Mucosa of rectum (tissue), 2 donors: ENCODE results near the gene DNM3.
"Not testable (repeated sequence)": the region's sequence is repeated elsewhere in the genome, so short reads cannot be mapped to it uniquely, and the experiment has no call there.

Experiments
- H3K27ac ChIP-seq, 2 donors: one replicate each; pipeline ENCODE4 v1.7.0; 2013; ENCODE audit warnings: inconsistent platforms in 2 of 2, low read depth in 2 of 2, low read length in 2 of 2
- H3K27me3 ChIP-seq, 2 donors: one replicate each; pipeline ENCODE4 v1.7.0; 2013; ENCODE audit warnings: low read length in 2 of 2; ENCODE audit not compliant: control insufficient read depth in 2 of 2, insufficient read depth in 2 of 2
- H3K36me3 ChIP-seq, 2 donors: one replicate each; pipeline ENCODE4 v1.7.0; 2013; ENCODE audit warnings: low read length in 2 of 2; ENCODE audit not compliant: control insufficient read depth in 2 of 2, insufficient read depth in 2 of 2
- H3K4me1 ChIP-seq, 2 donors: one replicate each; pipeline ENCODE4 v1.7.0; 2013; ENCODE audit warnings: low read length in 2 of 2, mild to moderate bottlenecking in 1 of 2; ENCODE audit not compliant: control insufficient read depth in 2 of 2, insufficient read depth in 2 of 2
- H3K4me3 ChIP-seq, 2 donors: one replicate each; pipeline ENCODE4 v1.7.0; 2013; ENCODE audit warnings: low read length in 2 of 2
- H3K9ac ChIP-seq, 2 donors: one replicate each; pipeline ENCODE4 v1.7.0; 2013; ENCODE audit warnings: low read length in 2 of 2, low read depth in 1 of 2, mild to moderate bottlenecking in 1 of 2
- H3K9me3 ChIP-seq, 2 donors: one replicate each; pipeline ENCODE4 v1.7.0; 2013; ENCODE audit warnings: low read length in 2 of 2; ENCODE audit not compliant: control insufficient read depth in 2 of 2
- donor health status: healthy.
- donor health status: Normal muscosa, but diverticular disease.

The DNM3 gene

GRCh38 chr1:172360511-172360910, 519.2 kb downstream of the DNM3 start:
- no peak overlapping the region for H3K4me3 ChIP-seq
- H3K36me3 ChIP-seq, result no peaks in the 10 kb centered on the region
- H3K9ac ChIP-seq, result peak overlapping the region in 1 of 2 donors; percentile 37
- H3K4me1 ChIP-seq, result peaks cover 35 to 41% of the 10 kb centered on the region in 2 donors
- H3K27ac ChIP-seq, result peak overlapping the region; percentile 79 to 86
- H3K9me3 ChIP-seq, result no peaks in the 10 kb centered on the region
- H3K27me3 ChIP-seq, result no peaks in the 10 kb centered on the region

GRCh38 chr1:172360985-172361384, 519.7 kb downstream of the DNM3 start:
- no peaks in the 10 kb centered on the region for H3K36me3 ChIP-seq
- no peaks in the 10 kb centered on the region for H3K9me3 ChIP-seq
- H3K4me3 ChIP-seq, result no peak overlapping the region
- H3K27me3 ChIP-seq, result no peaks in the 10 kb centered on the region
- peak overlapping the region in 1 of 2 donors; percentile 37 for H3K9ac ChIP-seq
- peak overlapping the region; percentile 79 to 86 for H3K27ac ChIP-seq
- peaks cover 35 to 41% of the 10 kb centered on the region in 2 donors for H3K4me1 ChIP-seq

GRCh38 chr1:172363852-172364251, 522.6 kb downstream of the DNM3 start:
- no peak overlapping the region for H3K9ac ChIP-seq
- H3K27me3 ChIP-seq, result no peaks in the 10 kb centered on the region
- no peak overlapping the region for H3K4me3 ChIP-seq
- H3K9me3 ChIP-seq, result peaks cover 5 to 9% of the 10 kb centered on the region in 2 donors
- H3K36me3 ChIP-seq, result no peaks in the 10 kb centered on the region
- H3K27ac ChIP-seq, result no peak overlapping the region
- peaks cover 24 to 26% of the 10 kb centered on the region in 2 donors for H3K4me1 ChIP-seq

GRCh38 chr1:172371646-172372045, 530.3 kb downstream of the DNM3 start:
- H3K9ac ChIP-seq, H3K36me3 ChIP-seq, H3K9me3 ChIP-seq, H3K4me3 ChIP-seq, H3K27ac ChIP-seq, H3K4me1 ChIP-seq, H3K27me3 ChIP-seq: not testable (repeated sequence)

GRCh38 chr1:172373864-172374263, 532.6 kb downstream of the DNM3 start:
- no peaks in the 10 kb centered on the region for H3K4me1 ChIP-seq
- H3K9ac ChIP-seq, result no peak overlapping the region
- H3K27me3 ChIP-seq, result no peaks in the 10 kb centered on the region
- H3K36me3 ChIP-seq, result no peaks in the 10 kb centered on the region
- H3K27ac ChIP-seq, result no peak overlapping the region
- no peaks in the 10 kb centered on the region for H3K9me3 ChIP-seq
- no peak overlapping the region for H3K4me3 ChIP-seq

GRCh38 chr1:172375211-172375631, 533.9 kb downstream of the DNM3 start:
- no peaks in the 10 kb centered on the region for H3K36me3 ChIP-seq
- no peak overlapping the region for H3K27ac ChIP-seq
- H3K4me3 ChIP-seq, result no peak overlapping the region
- no peaks in the 10 kb centered on the region for H3K27me3 ChIP-seq
- no peaks in the 10 kb centered on the region for H3K9me3 ChIP-seq
- H3K9ac ChIP-seq, result no peak overlapping the region
- H3K4me1 ChIP-seq, result no peaks in the 10 kb centered on the region

- Histone ChIP-seq H3K9ac (no peak overlapping the region), H3K4me1 (no peaks in the 10 kb centered on the region), H3K9me3 (no peaks in the 10 kb centered on the region), H3K27me3 (no peaks in the 10 kb centered on the region), H3K27ac (no peak overlapping the region), H3K36me3 (no peaks in the 10 kb centered on the region), H3K4me3 (no peak overlapping the region)
These were observed 535.1 kb downstream of the DNM3 start for GRCh38 chr1:172376431-172376830.

GRCh38 chr1:172377565-172377964, 536.3 kb downstream of the DNM3 start:
- no peaks in the 10 kb centered on the region for H3K36me3 ChIP-seq
- H3K9ac ChIP-seq, result no peak overlapping the region
- H3K9me3 ChIP-seq, result no peaks in the 10 kb centered on the region
- no peaks in the 10 kb centered on the region for H3K27me3 ChIP-seq
- no peak overlapping the region for H3K27ac ChIP-seq
- no peaks in the 10 kb centered on the region for H3K4me1 ChIP-seq
- no peak overlapping the region for H3K4me3 ChIP-seq

GRCh38 chr1:172378109-172378760, 536.9 kb downstream of the DNM3 start:
- Histone ChIP-seq H3K9ac (no peak overlapping the region), H3K27ac (no peak overlapping the region), H3K27me3 (no peaks in the 10 kb centered on the region), H3K4me1 (no peaks in the 10 kb centered on the region), H3K9me3 (no peaks in the 10 kb centered on the region), H3K4me3 (no peak overlapping the region), H3K36me3 (no peaks in the 10 kb centered on the region)

GRCh38 chr1:172380441-172381244, 539.3 kb downstream of the DNM3 start:
- Histone ChIP-seq H3K9me3 (no peaks in the 10 kb centered on the region), H3K36me3 (no peaks in the 10 kb centered on the region), H3K27ac (peak overlapping the region in 1 of 2 donors; percentile 12), H3K9ac (no peak overlapping the region), H3K4me3 (no peak overlapping the region), H3K27me3 (no peaks in the 10 kb centered on the region), H3K4me1 (no peaks in the 10 kb centered on the region)
